ENCODE results near the gene TNIP3. TPM values are rescaled to one million over a fixed set of nuclear protein-coding genes. Genes with fewer than 3 reads are reported as not detected.

TNIP3 gene
- total and polyA plus RNA-seq, 2 of the 4 experiments (the other 2 are of a cell fraction): 0.10 to 0.18 TPM

DNA sequence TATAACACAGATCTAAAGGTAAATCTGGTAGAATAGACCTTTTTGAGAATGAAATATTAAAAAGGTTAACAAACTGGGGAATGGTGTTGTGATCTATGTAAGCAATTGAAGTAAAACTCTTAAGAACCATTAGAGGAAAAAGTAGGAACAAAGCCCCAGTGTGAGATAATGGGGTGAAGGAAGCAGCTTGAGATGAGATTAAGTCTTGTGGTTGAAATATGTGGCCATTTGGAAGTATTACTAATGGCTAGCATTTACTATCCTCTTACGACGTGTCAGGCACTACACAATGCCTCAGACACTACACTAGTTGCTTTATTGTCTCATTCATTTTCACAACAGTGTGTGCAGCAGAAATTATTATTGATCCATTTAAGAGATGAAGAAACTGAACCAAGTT is 65.9 kb downstream of the TNIP3 start:
- H2AK5ac ChIP-seq (ENCODE audit: low read depth, low read length): no peak overlapping the region
- 80% methylated on average over 1 of the region's 2 CpGs; no CpG with 5 or more reads in 1 of the 2 experiments for whole genome bisulfite sequencing, 2 experiments (ENCODE audit: extremely low coverage in 2 of 2, insufficient read length in 1 of 2)
- H3K14ac ChIP-seq (replicated peaks; ENCODE audit: low read depth, low read length): no peak overlapping the region
- no peak overlapping the region for H4K91ac ChIP-seq (ENCODE audit: insufficient read depth, low read depth, low read length)
- no peaks in the 10 kb centered on the region for H3K79me1 ChIP-seq (ENCODE audit: low read depth in 1 of 2, low read length in 2 of 2)
- no peaks in the 10 kb centered on the region for H3K4me1 ChIP-seq (ENCODE audit: control insufficient read depth, insufficient read depth, low read length)
- no peak overlapping the region for H2BK120ac ChIP-seq (ENCODE audit: low read depth, low read length)
- H4K8ac ChIP-seq (ENCODE audit: low read depth in 2 of 2, low read length in 2 of 2): no peak overlapping the region
- no TSS peak for BruUV-seq (replicated peaks)
- H3K56ac ChIP-seq (ENCODE audit: extremely low read depth, insufficient read depth, low read length): no peak overlapping the region
- no peak for TF ChIP-seq SMC3 (IDR thresholded peaks at IDR 0.05; ENCODE audit: low read depth, low read length)
- H3K27ac ChIP-seq (ENCODE audit: insufficient read depth, low read length): no peak overlapping the region
- H2BK20ac ChIP-seq (ENCODE audit: low read depth, low read length): no peak overlapping the region
- no peak for ATAC-seq (ENCODE audit: low read depth)
- dilution Hi-C loops (cut with HindIII; ENCODE audit: low sequenced_read_pairs, unreplicated experiment) (no loop called here), intact Hi-C loops (cut with micrococcal nuclease) (loop anchor here (10.0 kb wide), 1 partner anchor 1783 kb away; no protein-coding TSS in a partner anchor), in situ Hi-C loops (cut with MboI; ENCODE audit: low sequenced_read_pairs) (loop anchor here (10.0 to 25.0 kb wide), 2 partner anchors 386 to 1023 kb away; no protein-coding TSS in a partner anchor)
- no peak overlapping the region for H3K9ac ChIP-seq (ENCODE audit: low read depth, low read length)
- no peaks in the 10 kb centered on the region; the same call in 1 of the 2 replicates for H3K27me3 ChIP-seq (ENCODE audit: control insufficient read depth, insufficient read depth, low read length)
- no peak overlapping the region for H3K23ac ChIP-seq (ENCODE audit: low read depth, low read length)
- H2BK15ac ChIP-seq (ENCODE audit: low read depth, low read length): no peak overlapping the region
- H3K4me2 ChIP-seq (ENCODE audit: low read depth, low read length): no peak overlapping the region
- H3K18ac ChIP-seq (ENCODE audit: low read depth, low read length): no peak overlapping the region
- H3K4ac ChIP-seq (ENCODE audit: low read depth, low read length): no peak overlapping the region
- no peak overlapping the region for H4K5ac ChIP-seq (ENCODE audit: low read depth, low read length)
- H3K9me1 ChIP-seq (ENCODE audit: insufficient read depth, low read length): no peaks in the 10 kb centered on the region
- ChIA-PET POLR2A (ENCODE audit: unreplicated experiment) (no interaction called here), CTCF (no interaction called here)
- no peaks in the 10 kb centered on the region for H3K36me3 ChIP-seq (ENCODE audit: control insufficient read depth, insufficient read depth, low read length)
- H2BK5ac ChIP-seq (ENCODE audit: low read depth, low read length, poor library complexity, severe bottlenecking): no peak overlapping the region
- DNase-seq: no peak
- H2AK9ac ChIP-seq (replicated peaks; ENCODE audit: low read depth, low read length, poor library complexity): no peak overlapping the region
- H3K9me3 ChIP-seq (ENCODE audit: control insufficient read depth, insufficient read depth, low read length): no peaks in the 10 kb centered on the region
- H3K4me3 ChIP-seq (ENCODE audit: insufficient read depth, low read depth, low read length): no peak overlapping the region
- H2AFZ ChIP-seq (replicated peaks; ENCODE audit: low read length, poor library complexity): no peak overlapping the region
- no peaks in the 10 kb centered on the region for H4K20me1 ChIP-seq (ENCODE audit: insufficient read depth, low read length)
